GM21447 (cell line): ENCODE results near the gene MARCHF10.

ENCODE experiments used
- ATAC-seq: cut with Tn5 transposase; IDR thresholded peaks from one replicate; pipeline ENCODE4 v1.9.1; 2021; ENCODE audit not compliant: unreplicated experiment

Gene MARCHF10

GRCh38 chr17:62681061-62681938 is 126.8 kb downstream of the MARCHF10 start:
- no peak for ATAC-seq

- ATAC-seq = no peak
Measured at GRCh38 chr17:62680541-62681052, 127.5 kb downstream of the MARCHF10 start.

GRCh38 chr17:62679866-62680377 is 128.2 kb downstream of the MARCHF10 start:
- no peak for ATAC-seq

GRCh38 chr17:62678214-62678919 is 129.7 kb downstream of the MARCHF10 start:
- no peak for ATAC-seq

- no peak for ATAC-seq
Measured at GRCh38 chr17:62676952-62677596, 131.0 kb downstream of the MARCHF10 start.

- no peak for ATAC-seq
Measured at GRCh38 chr17:62676231-62676943, 131.7 kb downstream of the MARCHF10 start.

GRCh38 chr17:62675701-62676100 is 132.4 kb downstream of the MARCHF10 start:
- no peak for ATAC-seq

- ATAC-seq = no peak
Measured at GRCh38 chr17:62675260-62675659, 132.9 kb downstream of the MARCHF10 start.

GRCh38 chr17:62674841-62675240 is 133.3 kb downstream of the MARCHF10 start:
- no peak for ATAC-seq

GRCh38 chr17:62674363-62674739 is 133.8 kb downstream of the MARCHF10 start:
- ATAC-seq = no peak

- ATAC-seq = no peak
Measured at GRCh38 chr17:62673614-62674362, 134.3 kb downstream of the MARCHF10 start.

- ATAC-seq = no peak
Measured at GRCh38 chr17:62672957-62673356, 135.2 kb downstream of the MARCHF10 start.

- ATAC-seq = no peak
Measured at GRCh38 chr17:62671553-62671952, 136.6 kb downstream of the MARCHF10 start.

GRCh38 chr17:62670202-62670821 is 137.8 kb downstream of the MARCHF10 start:
- no peak for ATAC-seq

- no peak for ATAC-seq
Measured at GRCh38 chr17:62668091-62668804, 139.9 kb downstream of the MARCHF10 start.

GRCh38 chr17:62666801-62667591 is 141.1 kb downstream of the MARCHF10 start:
- no peak for ATAC-seq

GRCh38 chr17:62666061-62666800 is 141.9 kb downstream of the MARCHF10 start:
- ATAC-seq = no peak
